ENCODE results near the gene DNAJC4.

- TF ChIP-seq CTCF (IDR thresholded peaks at IDR 0.05) (no peak), POLR2A (IDR thresholded peaks at IDR 0.05) (no peak)
These were observed 6.0 kb upstream of the DNAJC4 start for GRCh38 chr11:64224151-64224890.

Measured in ovary (tissue), 3 donors.